GM20000 (cell line): ENCODE data around the gene FAM78B.

Experiments used
- DNase-seq: peaks from one replicate; pipeline ENCODE4 v3.0.0; 2012; ENCODE audit warnings: low spot score
- TF ChIP-seq, protein P1 (sequence below): IDR thresholded peaks from 2 replicates; pipeline ENCODE4 v1.5.1; 2012; ENCODE audit warnings: mild to moderate bottlenecking, control low read depth; ENCODE audit errors: extremely low read depth, missing control alignments

Gene FAM78B

DNA sequence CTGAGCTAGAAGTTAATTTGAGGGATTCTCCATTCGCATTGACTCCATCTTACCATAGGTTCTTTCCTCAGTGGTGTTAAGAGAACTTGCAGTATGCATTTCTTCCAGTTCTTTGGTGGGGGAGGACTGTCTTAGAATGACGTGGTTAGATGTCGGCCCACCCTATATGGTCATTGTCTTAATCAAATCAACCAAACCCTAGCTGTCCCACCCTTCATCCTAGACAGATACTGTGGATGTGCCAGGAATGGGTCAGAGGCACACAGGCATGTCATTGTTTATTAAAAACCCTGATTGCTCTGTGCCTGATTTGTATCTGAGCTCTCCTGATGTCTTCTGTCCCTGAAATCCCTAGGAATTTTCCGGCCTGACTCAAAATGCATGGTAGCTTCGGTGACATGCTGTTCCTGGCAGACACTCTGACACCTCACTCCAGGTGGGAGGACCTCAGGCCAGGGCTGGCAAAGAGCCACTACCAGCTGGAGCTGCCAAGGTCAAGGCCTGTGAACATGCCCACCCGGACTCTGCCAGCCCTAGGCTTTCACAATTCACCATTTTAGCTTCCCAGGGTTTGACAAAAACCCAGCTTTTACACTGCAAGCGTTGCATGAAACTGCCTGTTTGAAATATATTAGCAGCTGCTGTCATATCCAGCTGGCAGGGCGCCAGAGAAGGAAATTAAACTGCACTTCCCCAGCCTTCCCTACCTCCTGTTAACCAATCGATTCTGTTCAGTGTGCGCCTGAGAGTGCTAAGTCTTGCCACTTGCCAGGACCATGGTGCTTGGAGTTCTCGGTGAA is 134.0 kb downstream of the FAM78B start:
- TF ChIP-seq, protein P1, sequence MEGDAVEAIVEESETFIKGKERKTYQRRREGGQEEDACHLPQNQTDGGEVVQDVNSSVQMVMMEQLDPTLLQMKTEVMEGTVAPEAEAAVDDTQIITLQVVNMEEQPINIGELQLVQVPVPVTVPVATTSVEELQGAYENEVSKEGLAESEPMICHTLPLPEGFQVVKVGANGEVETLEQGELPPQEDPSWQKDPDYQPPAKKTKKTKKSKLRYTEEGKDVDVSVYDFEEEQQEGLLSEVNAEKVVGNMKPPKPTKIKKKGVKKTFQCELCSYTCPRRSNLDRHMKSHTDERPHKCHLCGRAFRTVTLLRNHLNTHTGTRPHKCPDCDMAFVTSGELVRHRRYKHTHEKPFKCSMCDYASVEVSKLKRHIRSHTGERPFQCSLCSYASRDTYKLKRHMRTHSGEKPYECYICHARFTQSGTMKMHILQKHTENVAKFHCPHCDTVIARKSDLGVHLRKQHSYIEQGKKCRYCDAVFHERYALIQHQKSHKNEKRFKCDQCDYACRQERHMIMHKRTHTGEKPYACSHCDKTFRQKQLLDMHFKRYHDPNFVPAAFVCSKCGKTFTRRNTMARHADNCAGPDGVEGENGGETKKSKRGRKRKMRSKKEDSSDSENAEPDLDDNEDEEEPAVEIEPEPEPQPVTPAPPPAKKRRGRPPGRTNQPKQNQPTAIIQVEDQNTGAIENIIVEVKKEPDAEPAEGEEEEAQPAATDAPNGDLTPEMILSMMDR: no peak
- no peak for DNase-seq

DNA sequence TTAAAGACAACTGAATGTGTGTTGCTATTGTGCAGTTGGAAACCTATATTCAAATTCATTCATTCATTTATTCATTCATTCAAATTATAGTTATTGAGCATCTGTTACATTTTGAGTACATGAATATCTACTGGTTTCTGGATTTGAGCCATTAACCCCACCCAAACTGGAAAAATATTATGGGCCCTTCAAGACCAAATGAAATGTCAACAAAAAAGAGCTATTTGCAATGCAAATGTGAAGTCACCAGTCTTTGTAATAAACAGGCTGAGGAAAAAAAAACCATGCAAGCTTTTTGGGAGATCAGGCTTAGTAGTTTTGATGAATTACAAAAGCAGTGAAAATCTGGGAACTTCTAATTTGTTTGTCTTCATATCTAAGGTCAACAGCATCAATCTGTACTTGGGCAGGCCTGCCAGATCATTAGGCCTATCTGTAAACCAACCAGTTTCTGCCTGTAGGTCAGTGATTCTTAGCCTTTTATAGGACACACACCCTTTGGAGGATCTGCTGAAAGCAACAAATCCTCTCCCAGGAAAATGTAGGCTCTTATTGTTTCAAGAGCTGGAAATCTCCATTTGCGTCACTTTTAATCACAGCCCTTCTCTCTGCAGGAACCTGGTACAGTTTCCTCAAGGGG is 134.7 kb downstream of the FAM78B start:
- TF ChIP-seq, protein P1: no peak
- no peak for DNase-seq

DNA sequence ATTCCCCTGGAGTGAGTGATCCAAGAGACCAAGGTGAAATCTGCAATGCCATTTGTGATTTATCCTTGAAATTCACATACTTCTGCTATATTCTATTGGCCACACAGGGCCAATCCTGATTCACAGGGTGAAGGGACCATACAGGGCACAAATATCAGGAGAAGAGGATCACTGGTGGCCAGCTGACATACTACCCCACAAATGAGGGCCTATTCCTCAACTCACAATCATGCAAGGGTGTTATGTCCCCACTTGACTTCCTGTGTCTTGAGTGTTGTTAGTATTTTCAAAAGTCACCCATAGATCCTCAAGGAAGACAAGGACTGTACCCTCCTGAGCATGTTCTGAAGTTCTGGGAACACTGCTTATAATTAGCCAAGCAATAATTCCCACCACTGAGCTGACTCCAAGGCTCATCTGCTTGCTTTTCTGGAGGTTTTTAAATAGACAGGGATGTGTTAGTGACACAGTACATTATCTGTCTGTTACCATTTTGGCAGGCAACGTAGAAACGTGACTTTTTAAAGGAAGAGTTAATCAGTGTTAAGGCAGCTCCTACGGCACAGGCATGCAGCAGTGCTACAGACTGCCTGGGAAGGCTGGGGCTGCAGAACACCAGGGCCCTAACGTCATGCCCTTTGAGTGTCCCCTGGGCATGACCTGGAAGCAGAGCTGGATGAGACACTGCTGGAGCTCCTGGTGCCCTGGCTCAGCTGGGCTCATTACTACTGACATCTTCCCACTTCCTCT is 137.4 kb downstream of the FAM78B start:
- DNase-seq: no peak
- TF ChIP-seq, protein P1: no peak

DNA sequence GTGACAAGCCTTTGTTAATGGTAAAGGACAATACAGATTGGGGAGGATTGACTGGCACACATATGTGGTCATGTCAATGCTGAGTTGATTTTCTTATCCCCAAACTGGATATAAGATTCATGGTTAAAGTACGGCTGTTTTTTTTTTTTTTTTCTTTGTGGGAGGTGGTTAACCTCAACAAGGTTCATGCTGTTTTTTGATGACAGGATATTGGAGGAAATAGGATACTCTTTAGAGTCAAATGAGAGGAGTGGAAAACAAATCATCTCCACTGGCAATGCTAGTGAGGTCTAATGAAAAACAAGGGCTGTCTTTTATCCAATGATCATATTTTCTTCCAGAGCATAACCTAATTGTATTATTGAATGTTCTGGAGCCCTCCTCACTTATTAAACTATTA is 140.2 kb downstream of the FAM78B start:
- DNase-seq: no peak
- TF ChIP-seq, protein P1: no peak

DNA sequence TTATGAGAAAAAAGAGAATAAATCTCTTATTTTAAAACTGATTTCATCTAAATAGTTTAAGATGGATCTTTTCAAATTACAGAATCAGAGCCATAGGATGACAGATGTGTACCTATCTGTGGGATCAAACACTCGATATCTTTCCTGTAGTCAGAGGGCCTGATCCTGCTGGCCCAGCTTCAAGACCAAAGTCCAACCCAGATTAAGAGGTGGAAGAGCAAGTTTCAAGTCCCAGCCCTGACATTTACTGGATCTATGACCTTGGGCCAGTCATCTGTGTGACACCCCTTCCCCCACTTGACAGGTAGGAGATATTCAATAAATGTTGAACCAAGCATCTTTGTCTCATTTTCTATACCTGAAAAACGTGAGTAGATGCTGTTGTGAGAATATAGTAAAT is 140.7 kb downstream of the FAM78B start:
- no peak for DNase-seq
- TF ChIP-seq, protein P1: no peak

DNA sequence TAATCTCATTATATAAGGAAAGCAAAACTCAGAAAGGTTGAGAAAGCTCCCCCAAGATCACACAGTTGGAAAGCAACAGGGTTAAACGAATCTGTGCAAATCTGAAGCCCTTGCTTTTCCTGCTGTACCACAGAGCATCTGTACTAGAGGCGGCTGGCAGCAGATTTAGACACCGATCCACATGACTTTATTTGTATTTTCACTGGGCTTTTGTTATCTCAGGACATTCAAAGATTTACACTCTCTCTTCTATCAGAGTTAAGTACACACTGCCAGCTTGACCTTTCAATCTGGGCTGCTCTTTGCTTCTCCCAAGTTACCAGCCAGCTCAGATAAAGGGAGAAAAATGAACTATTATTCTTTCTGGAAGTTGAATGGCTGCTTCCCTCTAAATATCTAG is 146.6 kb downstream of the FAM78B start:
- TF ChIP-seq, protein P1: no peak
- no peak for DNase-seq
